ENCODE measurements around the gene PTPRK. TPM values are rescaled to one million over a fixed set of nuclear protein-coding genes. Genes with fewer than 3 reads are reported as not detected.

PTPRK gene
- polyA plus RNA-seq, 3 donors: 54.2 to 57.7 (median 56.0) TPM

GRCh38 chr6:128517124-128517523, 3.3 kb downstream of the PTPRK start:
- no peak for DNase-seq (ENCODE audit: low read depth in 3 of 3, low spot score in 2 of 3)

GRCh38 chr6:128516514-128516898, 3.9 kb downstream of the PTPRK start:
- no peak for DNase-seq (ENCODE audit: low read depth in 3 of 3, low spot score in 2 of 3)

- DNase-seq (ENCODE audit: low read depth in 3 of 3, low spot score in 2 of 3): no peak
Measured at GRCh38 chr6:128515550-128516513, 4.6 kb downstream of the PTPRK start.

GRCh38 chr6:128513878-128514277, 6.5 kb downstream of the PTPRK start:
- DNase-seq (ENCODE audit: low read depth in 3 of 3, low spot score in 2 of 3): no peak

- DNase-seq (ENCODE audit: low read depth in 3 of 3, low spot score in 2 of 3): no peak
Measured at GRCh38 chr6:128512296-128512695, 8.1 kb downstream of the PTPRK start.

- DNase-seq (ENCODE audit: low read depth in 3 of 3, low spot score in 2 of 3): no peak
Measured at GRCh38 chr6:128511506-128511905, 8.9 kb downstream of the PTPRK start.

- DNase-seq (ENCODE audit: low read depth in 3 of 3, low spot score in 2 of 3): no peak
Measured at GRCh38 chr6:128509709-128510108, 10.7 kb downstream of the PTPRK start.

GRCh38 chr6:128508588-128509296, 11.7 kb downstream of the PTPRK start:
- no peak for DNase-seq (ENCODE audit: low read depth in 3 of 3, low spot score in 2 of 3)

- no peak for DNase-seq (ENCODE audit: low read depth in 3 of 3, low spot score in 2 of 3)
Measured at GRCh38 chr6:128507337-128508310, 12.8 kb downstream of the PTPRK start.

- DNase-seq (ENCODE audit: low read depth in 3 of 3, low spot score in 2 of 3): no peak
Measured at GRCh38 chr6:128505603-128506002, 14.8 kb downstream of the PTPRK start.

GRCh38 chr6:128504003-128504654, 16.3 kb downstream of the PTPRK start:
- DNase-seq (ENCODE audit: low read depth in 3 of 3, low spot score in 2 of 3): no peak

- DNase-seq (ENCODE audit: low read depth in 3 of 3, low spot score in 2 of 3): no peak
Measured at GRCh38 chr6:128500749-128501600, 19.4 kb downstream of the PTPRK start.

- DNase-seq (ENCODE audit: low read depth in 3 of 3, low spot score in 2 of 3): no peak
Measured at GRCh38 chr6:128500014-128500413, 20.4 kb downstream of the PTPRK start.

- no peak for DNase-seq (ENCODE audit: low read depth in 3 of 3, low spot score in 2 of 3)
Measured at GRCh38 chr6:128499079-128499731, 21.2 kb downstream of the PTPRK start.

- DNase-seq (ENCODE audit: low read depth in 3 of 3, low spot score in 2 of 3): no peak
Measured at GRCh38 chr6:128498234-128498633, 22.2 kb downstream of the PTPRK start.

- no peak for DNase-seq (ENCODE audit: low read depth in 3 of 3, low spot score in 2 of 3)
Measured at GRCh38 chr6:128495536-128496333, 24.7 kb downstream of the PTPRK start.

GRCh38 chr6:128494440-128494839, 26.0 kb downstream of the PTPRK start:
- no peak for DNase-seq (ENCODE audit: low read depth in 3 of 3, low spot score in 2 of 3)

- no peak for DNase-seq (ENCODE audit: low read depth in 3 of 3, low spot score in 2 of 3)
Measured at GRCh38 chr6:128493877-128494276, 26.5 kb downstream of the PTPRK start.
